KBM-7 (cell line): ENCODE data around the gene CHPF2.

ENCODE experiments used
- DNase-seq: peaks from one replicate; pipeline ENCODE4 v3.0.0-alpha.2; 2015
- in situ Hi-C: fragments of 300-500 bp; cut with MboI; formaldehyde crosslinking; loops from 2 replicates; pipeline ENCODE4 v1.14.3; 2020; ENCODE audit warnings: low sequenced_read_pairs, low pct_unique_long_range_greater_than_20kb, mixed read lengths

The CHPF2 gene

DNA sequence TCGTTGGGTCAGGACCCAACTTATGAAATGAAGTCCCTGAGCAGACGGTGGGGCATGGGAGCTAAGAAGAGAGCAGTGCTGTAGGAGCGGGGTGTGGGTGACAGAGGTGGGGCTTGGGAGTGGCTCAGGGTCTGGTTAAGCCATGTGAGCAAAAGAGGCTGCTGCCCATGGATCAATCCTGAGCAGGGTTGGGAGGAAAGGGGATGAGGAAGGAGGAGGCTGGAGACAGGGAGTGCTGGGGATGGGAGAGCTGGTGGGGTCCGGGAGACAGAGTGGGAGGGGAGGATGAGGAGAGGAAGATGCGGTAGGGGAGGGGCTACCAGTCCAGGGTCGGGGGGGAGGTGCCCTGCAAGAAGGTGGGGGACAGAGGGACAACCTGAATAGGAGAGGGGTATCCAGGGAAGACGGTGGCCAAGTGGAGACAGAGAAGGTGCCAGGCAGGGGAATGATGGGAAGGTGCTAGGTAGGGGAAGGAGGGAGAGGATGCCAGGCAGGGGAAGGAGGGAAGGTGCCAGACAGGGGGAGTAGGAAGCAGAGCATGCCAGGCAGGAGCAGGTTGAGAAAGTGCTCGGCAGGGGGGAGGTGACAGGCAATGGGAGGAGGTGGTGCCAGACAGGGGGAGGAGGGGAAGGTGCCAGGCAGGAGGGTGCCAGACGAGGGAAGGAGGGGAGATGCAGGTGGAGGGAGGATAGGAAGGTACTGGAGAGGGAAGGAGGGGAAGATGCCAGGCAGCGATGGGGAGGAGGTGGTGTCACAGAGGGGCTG is 43.7 kb downstream of the CHPF2 start:
- in situ Hi-C loops: no loop called here
- no peak for DNase-seq

GRCh38 chr7:151276666-151277590 is 44.6 kb downstream of the CHPF2 start:
- in situ Hi-C loops: no loop called here
- DNase-seq: peak; percentile 49

GRCh38 chr7:151277631-151278030 is 45.3 kb downstream of the CHPF2 start:
- no peak for DNase-seq
- in situ Hi-C loops: no loop called here

DNA sequence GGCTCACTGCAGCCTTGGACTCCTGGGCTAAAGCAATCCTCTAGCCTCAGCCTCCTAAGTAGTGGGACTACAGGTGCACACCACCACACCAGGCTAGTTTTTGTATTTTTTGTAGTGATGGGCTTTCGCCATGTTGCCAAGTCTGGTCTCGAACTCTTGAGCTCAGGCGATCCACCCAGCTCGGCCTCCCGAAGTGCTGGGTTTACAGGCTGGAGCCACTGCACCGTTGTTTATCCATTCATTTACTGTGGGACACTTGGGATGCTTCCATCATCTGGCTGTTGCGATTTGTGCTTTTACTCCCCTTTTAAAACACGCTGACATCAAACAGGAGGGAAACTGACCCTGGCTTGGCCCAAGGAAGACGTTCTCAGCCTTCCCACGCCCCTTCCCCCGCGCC is 46.7 kb downstream of the CHPF2 start:
- in situ Hi-C loops: no loop called here
- no peak for DNase-seq

- in situ Hi-C loops: no loop called here
- DNase-seq: no peak
Observed at GRCh38 chr7:151279868-151280267, 47.6 kb downstream of the CHPF2 start.

- in situ Hi-C loops: no loop called here
- DNase-seq: no peak
Observed at GRCh38 chr7:151280388-151281019, 48.2 kb downstream of the CHPF2 start.

DNA sequence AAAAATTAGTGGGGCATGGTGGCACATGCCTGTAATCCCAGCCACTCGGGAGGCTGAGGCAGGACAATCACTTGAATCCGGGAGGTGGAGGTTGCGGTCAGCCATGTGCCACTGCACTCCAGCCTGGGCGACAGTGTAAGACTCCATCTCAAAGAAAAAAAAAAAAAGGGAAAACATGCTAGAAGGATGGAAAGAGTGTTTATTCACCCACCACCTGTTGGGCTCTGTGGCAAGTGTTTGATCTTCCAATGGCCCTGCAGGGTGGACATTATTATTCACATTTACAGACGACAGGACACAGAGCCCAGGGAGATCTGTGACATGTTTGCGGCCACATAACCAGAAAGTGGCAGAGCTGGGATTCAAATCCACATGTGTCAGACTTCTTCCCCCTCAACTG is 49.4 kb downstream of the CHPF2 start:
- in situ Hi-C loops: no loop called here

GRCh38 chr7:151282111-151282510 is 49.8 kb downstream of the CHPF2 start:
- DNase-seq: no peak
- in situ Hi-C loops: no loop called here

More for the DNA sequence above, 49.4 kb downstream of the CHPF2 start:
- no peak for DNase-seq

- in situ Hi-C loops: no loop called here
- DNase-seq: no peak
Observed at GRCh38 chr7:151283302-151283701, 51.0 kb downstream of the CHPF2 start.

- no peak for DNase-seq
- in situ Hi-C loops: no loop called here
Observed at GRCh38 chr7:151286148-151286547, 53.9 kb downstream of the CHPF2 start.
